Measurements from ENCODE around the gene APOA4.

DNA sequence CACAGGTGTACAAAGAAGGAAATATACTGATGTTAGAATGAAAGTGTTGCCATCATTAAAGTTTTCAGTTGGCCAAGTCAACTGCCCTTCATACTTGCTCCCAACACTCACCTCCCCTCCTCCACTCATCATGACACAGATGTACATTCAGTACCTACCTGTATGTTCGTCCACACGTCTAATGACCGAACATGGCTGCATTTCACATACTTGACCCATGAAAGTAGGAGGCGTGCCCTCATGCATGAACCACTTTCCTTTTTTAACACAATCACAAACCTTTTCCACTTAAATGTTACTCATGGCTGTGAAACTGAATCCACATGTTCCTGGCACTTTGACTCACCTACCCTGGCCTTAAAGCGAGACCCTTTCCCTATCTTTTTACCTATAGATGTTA lies 47.1 kb downstream of the APOA4 start:
- no peak for TF ChIP-seq POLR2A (IDR thresholded peaks at IDR 0.05)
- no peak for TF ChIP-seq CTCF (IDR thresholded peaks at IDR 0.05)

Measured in lower leg skin (tissue), 3 donors.